Activated T-helper 1 cell treated with anti-CD3 and anti-CD28 coated beads, Interleukin-12 subunit alpha, Interleukin-12 subunit beta, Interleukin-2, Interleukin-4 antibody, amounts not matched to agents 30 ng/mL and 10 ng/mL and 1 ng/mL, durations not matched to agents 14 hours and 24 hours and 36 hours (primary cell): ENCODE measurements around the gene GAD2. TPM values are rescaled to one million over a fixed set of nuclear protein-coding genes. Genes with fewer than 3 reads are reported as not detected.

ENCODE experiments used
- DNase-seq: peaks from one replicate; pipeline ENCODE4 v3.0.0; 2021; ENCODE audit warnings: low spot score
- H3K27ac Mint-ChIP-seq: one replicate; pipeline ENCODE4 v1.8.0; 2021; ENCODE audit warnings: mild to moderate bottlenecking, mixed read lengths
- H3K27me3 Mint-ChIP-seq: one replicate; pipeline ENCODE4 v1.8.0; 2022; ENCODE audit warnings: mild to moderate bottlenecking, moderate library complexity, mixed read lengths; ENCODE audit not compliant: insufficient read depth
- H3K36me3 Mint-ChIP-seq: one replicate; pipeline ENCODE4 v1.8.0; 2021; ENCODE audit warnings: low read depth, mixed read lengths
- H3K4me1 Mint-ChIP-seq: one replicate; pipeline ENCODE4 v1.8.0; 2021; ENCODE audit warnings: low read depth, mixed read lengths
- H3K4me3 Mint-ChIP-seq: one replicate; pipeline ENCODE4 v1.8.0; 2021; ENCODE audit warnings: mild to moderate bottlenecking, moderate library complexity, mixed read lengths
- H3K9me3 Mint-ChIP-seq: one replicate; pipeline ENCODE4 v1.8.0; 2021; ENCODE audit warnings: mixed read lengths
- intact Hi-C: fragments of 100-400 bp; cut with micrococcal nuclease; formaldehyde crosslinking; loops from one replicate; pipeline ENCODE4 v1.15.1; 2024
- total RNA-seq: library from RNA; stranded (reverse); gene quantifications from 2 replicates; pipeline ENCODE4 v1.2.3, GENCODE V29; 2022

GAD2 gene
- total RNA-seq, 1 donor from 2014 or later = not detected

- intact Hi-C loops = no loop called here
These were observed 2.6 kb upstream of the GAD2 start for GRCh38 chr10:26214004-26214403.

DNA sequence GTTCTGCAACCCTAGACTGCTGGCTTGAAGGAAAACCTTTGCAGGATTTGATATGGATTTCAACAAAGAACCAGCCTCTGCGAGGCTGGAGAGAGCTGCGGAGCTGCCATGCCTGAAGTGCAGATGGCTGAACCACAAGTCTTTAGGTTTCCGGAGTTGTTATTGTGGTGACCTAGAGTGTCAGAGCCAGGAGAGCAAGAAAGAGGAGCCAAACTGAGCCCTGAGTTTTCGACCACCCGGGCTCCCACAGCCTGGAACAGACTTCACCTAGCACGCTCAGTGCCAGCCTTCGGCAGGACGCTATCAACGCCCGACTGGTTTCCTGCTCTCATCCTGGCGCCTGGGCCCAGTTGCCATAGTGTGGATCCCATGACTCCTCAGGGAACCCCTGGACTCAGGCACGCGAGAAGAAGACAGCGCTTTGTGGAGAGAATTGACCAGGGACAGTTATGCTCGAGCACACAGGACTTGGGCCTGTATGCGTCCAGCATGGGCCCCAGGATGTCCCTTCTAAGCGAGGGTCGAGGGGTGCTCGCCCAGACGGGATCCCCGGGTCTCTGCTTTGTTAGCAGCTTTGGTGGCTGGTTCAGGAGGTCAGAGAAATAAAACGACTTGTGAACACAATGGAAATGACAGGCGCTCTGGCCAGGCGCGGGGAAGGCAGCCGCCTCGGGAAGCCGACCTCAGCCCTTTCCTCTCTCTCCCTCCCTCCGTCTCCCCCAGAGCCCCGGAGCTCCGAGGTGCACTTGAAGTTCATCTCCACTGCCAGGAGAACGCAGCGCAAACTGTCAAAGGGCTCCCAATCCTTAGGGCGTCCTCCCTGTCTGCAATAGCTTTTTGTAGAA, 1.8 kb upstream of the GAD2 start:
- H3K9me3 Mint-ChIP-seq = no peaks in the 10 kb centered on the region
- no peak overlapping the region for H3K27ac Mint-ChIP-seq
- DNase-seq = no peak
- peaks cover 70% of the 10 kb centered on the region for H3K27me3 Mint-ChIP-seq
- intact Hi-C loops = no loop called here
- no peak overlapping the region for H3K4me3 Mint-ChIP-seq
- H3K4me1 Mint-ChIP-seq = peaks cover 15% of the 10 kb centered on the region
- H3K36me3 Mint-ChIP-seq = peaks cover 5% of the 10 kb centered on the region

More at GRCh38 chr10:26214004-26214403, 2.6 kb upstream of the GAD2 start:
- Mint-ChIP-seq H3K27ac (no peak overlapping the region), H3K4me3 (no peak overlapping the region), H3K4me1 (peaks cover 15% of the 10 kb centered on the region), H3K36me3 (peaks cover 5% of the 10 kb centered on the region), H3K9me3 (no peaks in the 10 kb centered on the region), H3K27me3 (peaks cover 63% of the 10 kb centered on the region)
- DNase-seq = no peak

GRCh38 chr10:26215396-26215934, 1.1 kb upstream of the GAD2 start:
- no peaks in the 10 kb centered on the region for H3K9me3 Mint-ChIP-seq
- no peak overlapping the region for H3K27ac Mint-ChIP-seq
- peaks cover 76% of the 10 kb centered on the region for H3K27me3 Mint-ChIP-seq
- peaks cover 15% of the 10 kb centered on the region for H3K4me1 Mint-ChIP-seq
- intact Hi-C loops = no loop called here
- no peak overlapping the region for H3K4me3 Mint-ChIP-seq
- DNase-seq = no peak
- peaks cover 5% of the 10 kb centered on the region for H3K36me3 Mint-ChIP-seq

GRCh38 chr10:26215935-26216584, 514 bp upstream of the GAD2 start:
- Mint-ChIP-seq H3K27ac (peak overlapping the region; percentile 55), H3K4me1 (peaks cover 15% of the 10 kb centered on the region), H3K36me3 (peaks cover 5% of the 10 kb centered on the region), H3K27me3 (peaks cover 82% of the 10 kb centered on the region), H3K4me3 (no peak overlapping the region), H3K9me3 (no peaks in the 10 kb centered on the region)
- DNase-seq = no peak
- intact Hi-C loops = loop anchor here (2.0 kb wide), 1 partner anchor 1531 kb away; no protein-coding TSS in a partner anchor

DNA sequence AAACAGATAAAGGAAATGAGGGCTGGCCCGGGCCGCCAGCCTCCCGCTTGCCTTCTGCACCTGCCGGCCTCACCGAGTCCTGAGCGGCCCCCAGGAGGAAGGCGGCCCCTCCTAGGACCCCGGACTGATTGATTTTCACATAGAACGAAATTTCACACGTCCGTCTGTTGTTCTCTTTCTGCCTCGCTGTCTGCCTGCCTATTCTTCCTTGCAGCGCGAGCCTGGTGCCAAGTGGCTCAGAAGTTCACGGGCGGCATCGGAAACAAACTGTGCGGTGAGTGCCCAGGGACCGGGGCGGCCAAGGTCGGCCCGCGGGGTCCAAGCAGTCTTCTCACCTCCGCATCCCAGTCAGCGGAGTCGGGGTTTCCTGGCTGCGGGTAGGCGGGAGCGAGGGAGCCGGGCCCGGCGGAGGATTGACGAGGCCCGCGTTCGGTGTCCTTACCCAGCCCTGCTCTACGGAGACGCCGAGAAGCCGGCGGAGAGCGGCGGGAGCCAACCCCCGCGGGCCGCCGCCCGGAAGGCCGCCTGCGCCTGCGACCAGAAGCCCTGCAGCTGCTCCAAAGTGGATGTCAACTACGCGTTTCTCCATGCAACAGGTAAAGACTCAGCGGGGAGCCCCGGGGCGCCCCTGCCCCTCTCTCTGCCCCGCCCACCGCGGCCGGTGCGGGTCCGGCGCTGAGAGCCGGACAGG, 967 bp downstream of the GAD2 start:
- no peak overlapping the region for H3K4me3 Mint-ChIP-seq

GRCh38 chr10:26219676-26220075, 3.1 kb downstream of the GAD2 start:
- no peak for DNase-seq
- Mint-ChIP-seq H3K27me3 (peaks cover 79% of the 10 kb centered on the region), H3K27ac (no peak overlapping the region), H3K4me1 (peaks cover 15% of the 10 kb centered on the region), H3K4me3 (no peak overlapping the region), H3K36me3 (peaks cover 5% of the 10 kb centered on the region), H3K9me3 (no peaks in the 10 kb centered on the region)
- intact Hi-C loops = no loop called here

More for the DNA sequence above, 967 bp downstream of the GAD2 start:
- intact Hi-C loops = loop anchor here (2.0 kb wide), 1 partner anchor 1529 kb away; no protein-coding TSS in a partner anchor
- peaks cover 5% of the 10 kb centered on the region for H3K36me3 Mint-ChIP-seq
- peaks cover 82% of the 10 kb centered on the region for H3K27me3 Mint-ChIP-seq
- no peak overlapping the region for H3K27ac Mint-ChIP-seq
- H3K9me3 Mint-ChIP-seq = no peaks in the 10 kb centered on the region
- peaks cover 15% of the 10 kb centered on the region for H3K4me1 Mint-ChIP-seq
- DNase-seq = no peak

DNA sequence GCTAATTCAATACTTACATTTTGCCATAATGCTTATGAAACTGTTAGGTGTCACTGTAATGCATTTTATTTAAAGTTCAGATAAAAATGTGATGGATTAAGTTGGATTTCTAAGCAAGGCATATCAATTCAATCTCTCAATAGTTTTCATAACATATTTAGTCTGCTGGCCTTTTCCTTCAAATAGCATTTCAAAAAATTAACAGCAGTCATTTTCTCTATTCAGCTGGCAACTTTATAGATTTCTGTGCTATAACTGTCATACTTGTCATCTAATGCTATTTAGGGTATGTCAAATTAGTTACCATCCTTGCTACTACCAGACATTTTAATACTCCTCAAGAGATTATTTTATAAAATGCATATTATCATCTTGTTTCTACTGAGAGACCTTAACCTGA, 4.3 kb downstream of the GAD2 start:
- peaks cover 5% of the 10 kb centered on the region for H3K36me3 Mint-ChIP-seq
- H3K4me1 Mint-ChIP-seq = peaks cover 9% of the 10 kb centered on the region
- peaks cover 71% of the 10 kb centered on the region for H3K27me3 Mint-ChIP-seq
- H3K9me3 Mint-ChIP-seq = no peaks in the 10 kb centered on the region
- no peak overlapping the region for H3K27ac Mint-ChIP-seq
- no peak overlapping the region for H3K4me3 Mint-ChIP-seq
- intact Hi-C loops = no loop called here
- DNase-seq = no peak

- Mint-ChIP-seq H3K27me3 (peaks cover 69% of the 10 kb centered on the region), H3K27ac (no peak overlapping the region), H3K4me1 (peaks cover 9% of the 10 kb centered on the region), H3K9me3 (no peaks in the 10 kb centered on the region), H3K36me3 (peaks cover 3% of the 10 kb centered on the region), H3K4me3 (no peak overlapping the region)
- DNase-seq = no peak
- intact Hi-C loops = no loop called here
These were observed 5.0 kb downstream of the GAD2 start for GRCh38 chr10:26221541-26221940.

DNA sequence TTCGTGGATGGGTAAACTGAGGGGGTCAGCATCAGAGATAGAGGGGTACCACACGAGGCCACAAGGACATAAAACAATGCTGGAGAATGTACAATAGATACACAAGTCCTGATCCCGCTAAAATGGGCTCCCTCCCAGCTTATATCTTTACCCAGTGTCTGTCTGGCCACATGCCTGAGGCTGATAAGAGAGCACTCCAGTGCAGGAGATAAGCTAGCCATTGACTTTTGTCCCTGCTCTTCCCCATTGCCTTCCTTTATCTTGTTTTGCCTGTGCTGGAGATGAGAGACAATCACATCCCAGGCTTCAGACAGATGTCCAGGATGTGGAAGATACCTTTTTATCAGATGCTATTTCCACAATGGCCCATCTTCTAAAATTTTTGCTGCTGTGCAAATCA, 6.0 kb downstream of the GAD2 start:
- H3K9me3 Mint-ChIP-seq = no peaks in the 10 kb centered on the region

GRCh38 chr10:26225322-26225721, 8.7 kb downstream of the GAD2 start:
- Mint-ChIP-seq H3K9me3 (no peaks in the 10 kb centered on the region), H3K4me3 (no peak overlapping the region)
- intact Hi-C loops = no loop called here

More for the DNA sequence above, 6.0 kb downstream of the GAD2 start:
- Mint-ChIP-seq H3K27ac (no peak overlapping the region), H3K4me3 (no peak overlapping the region), H3K4me1 (peaks cover 9% of the 10 kb centered on the region), H3K36me3 (peaks cover 3% of the 10 kb centered on the region), H3K27me3 (peaks cover 63% of the 10 kb centered on the region)
- DNase-seq = no peak
- intact Hi-C loops = no loop called here

GRCh38 chr10:26227786-26228185, 11.2 kb downstream of the GAD2 start:
- H3K9me3 Mint-ChIP-seq = no peaks in the 10 kb centered on the region
- H3K4me3 Mint-ChIP-seq = no peak overlapping the region
- no peaks in the 10 kb centered on the region for H3K4me1 Mint-ChIP-seq
- H3K36me3 Mint-ChIP-seq = no peaks in the 10 kb centered on the region
- intact Hi-C loops = no loop called here
- DNase-seq = no peak
- H3K27ac Mint-ChIP-seq = no peak overlapping the region
- H3K27me3 Mint-ChIP-seq = peaks cover 25% of the 10 kb centered on the region

More at GRCh38 chr10:26225322-26225721, 8.7 kb downstream of the GAD2 start:
- no peaks in the 10 kb centered on the region for H3K4me1 Mint-ChIP-seq
- DNase-seq = no peak
- H3K27me3 Mint-ChIP-seq = peaks cover 41% of the 10 kb centered on the region
- H3K36me3 Mint-ChIP-seq = no peaks in the 10 kb centered on the region
- no peak overlapping the region for H3K27ac Mint-ChIP-seq

- DNase-seq = no peak
- H3K9me3 Mint-ChIP-seq = no peaks in the 10 kb centered on the region
- H3K27ac Mint-ChIP-seq = no peak overlapping the region
- no peak overlapping the region for H3K4me3 Mint-ChIP-seq
- intact Hi-C loops = no loop called here
- peaks cover 7% of the 10 kb centered on the region for H3K27me3 Mint-ChIP-seq
- H3K36me3 Mint-ChIP-seq = no peaks in the 10 kb centered on the region
- H3K4me1 Mint-ChIP-seq = no peaks in the 10 kb centered on the region
These were observed 15.6 kb downstream of the GAD2 start for GRCh38 chr10:26232174-26232573.
